NCI-H446 (cell line): ENCODE results near the gene KDM8.
A peak's percentile ranks its signal among the peaks of the same experiment; 100 is the strongest.

Source experiments
- DNase-seq, 2 experiments: peaks; one replicate each; lab custom pipeline; 2025; lab: John Stamatoyannopoulos, UW

Gene KDM8

GRCh38 chr16:27230562-27231001 lies 27.3 kb downstream of the KDM8 start:
- no peak for DNase-seq

GRCh38 chr16:27231692-27232060 lies 28.4 kb downstream of the KDM8 start:
- DNase-seq = no peak

- DNase-seq = no peak
These were observed 29.0 kb downstream of the KDM8 start for GRCh38 chr16:27232061-27232900.

DNA sequence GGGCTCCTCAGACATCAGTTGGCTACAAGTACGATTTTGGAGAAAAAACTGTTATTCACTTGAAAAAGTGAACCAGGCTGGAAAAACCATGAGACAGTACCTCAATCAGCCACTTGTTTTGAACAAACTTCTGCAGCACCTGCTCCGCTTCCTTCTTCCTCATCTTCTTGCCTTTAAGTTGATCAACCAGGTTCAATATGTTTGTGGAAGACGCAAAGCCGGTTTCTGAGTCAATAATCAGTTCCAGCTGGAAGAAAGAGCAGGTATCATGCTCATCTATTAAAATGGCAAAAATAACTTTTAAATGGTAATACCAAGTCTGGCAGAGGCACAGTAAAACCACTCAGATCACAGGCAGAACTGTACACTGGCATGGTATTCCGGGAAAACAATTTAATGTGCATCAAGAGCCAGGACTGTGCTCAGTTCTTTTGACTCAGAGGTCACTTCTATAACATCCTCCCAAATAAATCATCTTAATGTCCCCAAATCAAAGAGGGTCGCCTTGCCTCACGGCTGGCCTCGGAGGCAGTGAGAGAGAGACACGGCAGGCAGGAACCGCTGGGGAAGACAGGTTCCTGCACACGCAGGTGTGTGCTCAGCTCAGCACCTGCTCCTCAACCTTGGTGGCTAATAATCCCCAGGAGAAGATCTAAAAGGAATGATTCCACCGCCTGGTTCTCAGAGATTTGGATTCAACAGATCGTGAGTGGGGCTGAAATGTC lies 29.7 kb downstream of the KDM8 start:
- DNase-seq = no peak

GRCh38 chr16:27233731-27234130 lies 30.4 kb downstream of the KDM8 start:
- no peak for DNase-seq

- no peak for DNase-seq
These were observed 30.8 kb downstream of the KDM8 start for GRCh38 chr16:27234171-27234570.

DNA sequence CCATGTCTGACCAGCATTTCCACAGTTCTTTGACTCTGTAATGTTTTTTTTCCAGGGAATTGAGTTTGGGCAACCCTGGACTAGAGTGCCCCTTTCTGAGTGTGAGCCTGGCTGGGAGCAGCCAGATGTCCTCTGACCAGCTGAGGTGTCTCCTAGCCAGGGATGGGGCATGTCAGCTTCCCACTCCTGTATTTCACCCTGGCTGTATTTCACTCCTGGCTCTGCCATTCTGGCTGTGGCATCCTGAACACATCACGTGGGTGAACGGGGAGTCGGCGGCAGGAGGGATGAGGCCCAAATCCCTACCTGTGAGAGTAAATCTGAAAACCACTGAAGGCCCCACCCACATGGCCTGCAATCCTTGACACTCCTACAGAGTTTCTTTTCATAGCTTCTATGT lies 31.3 kb downstream of the KDM8 start:
- DNase-seq = no peak

GRCh38 chr16:27235055-27235937 lies 32.0 kb downstream of the KDM8 start:
- DNase-seq = peak; percentile 83 to 92

DNA sequence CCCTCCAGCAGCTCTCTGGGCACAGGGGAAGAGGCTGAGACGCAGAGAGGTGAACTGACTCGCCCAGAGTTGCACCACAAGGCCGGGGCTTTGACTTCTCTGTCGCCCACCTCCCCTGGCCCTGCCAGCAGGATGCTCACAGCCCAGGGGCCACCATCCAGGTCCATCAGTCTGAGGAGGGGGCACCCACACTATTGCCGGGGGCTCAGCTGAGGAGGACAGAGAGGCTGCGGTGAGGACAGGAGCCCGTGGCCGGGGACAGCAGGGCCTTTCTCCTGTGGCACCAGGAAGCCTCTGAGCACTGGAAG lies 32.6 kb downstream of the KDM8 start:
- DNase-seq = no peak

DNA sequence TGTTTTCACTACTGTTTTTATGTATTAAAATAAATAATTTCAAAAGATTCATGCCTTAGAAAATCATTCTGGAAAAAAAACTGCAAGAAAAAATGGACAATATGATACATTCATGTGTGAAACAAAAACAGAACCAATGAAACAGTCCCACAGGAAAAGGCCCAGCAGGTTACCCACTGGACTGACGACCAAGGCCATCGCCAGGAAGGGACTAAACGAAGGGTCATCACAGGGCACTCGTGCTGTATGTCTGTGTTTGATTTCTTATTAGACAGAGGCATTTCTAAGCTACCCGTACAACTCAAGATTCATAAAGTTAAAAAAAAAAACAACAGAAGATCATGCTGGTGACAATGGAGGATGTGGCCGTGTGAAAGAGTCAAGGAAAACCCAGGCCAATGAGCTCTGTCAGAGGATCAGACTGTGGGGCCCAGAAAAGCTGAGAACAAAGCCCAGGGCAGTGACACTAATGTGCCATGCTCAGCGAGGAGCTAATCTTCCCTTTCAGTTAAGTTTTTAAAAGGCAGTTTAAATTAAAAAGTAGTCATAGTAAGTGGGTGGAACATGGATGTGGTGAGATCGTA lies 33.4 kb downstream of the KDM8 start:
- no peak for DNase-seq

- no peak for DNase-seq
These were observed 34.1 kb downstream of the KDM8 start for GRCh38 chr16:27237219-27238015.

GRCh38 chr16:27238016-27238587 lies 34.8 kb downstream of the KDM8 start:
- no peak for DNase-seq

DNA sequence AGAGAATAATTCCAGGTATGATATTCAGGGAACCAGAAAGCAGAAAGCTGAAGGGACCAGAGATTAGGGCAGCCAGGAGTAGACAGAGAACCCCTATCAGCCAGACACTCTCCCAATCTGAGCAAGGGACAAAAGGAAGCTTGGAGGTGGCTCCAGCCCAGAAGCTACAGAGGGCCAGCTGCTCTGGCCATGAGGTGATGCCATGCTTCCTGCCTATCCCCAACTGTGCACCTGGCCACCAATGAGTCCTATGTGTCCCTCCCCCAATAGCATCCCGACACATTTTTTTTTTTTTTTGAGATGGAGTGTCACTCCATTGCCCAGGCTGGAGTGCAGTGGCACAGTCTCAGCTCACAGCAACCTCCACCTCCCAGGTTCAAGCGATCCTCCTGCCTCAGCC lies 35.3 kb downstream of the KDM8 start:
- DNase-seq = no peak

DNA sequence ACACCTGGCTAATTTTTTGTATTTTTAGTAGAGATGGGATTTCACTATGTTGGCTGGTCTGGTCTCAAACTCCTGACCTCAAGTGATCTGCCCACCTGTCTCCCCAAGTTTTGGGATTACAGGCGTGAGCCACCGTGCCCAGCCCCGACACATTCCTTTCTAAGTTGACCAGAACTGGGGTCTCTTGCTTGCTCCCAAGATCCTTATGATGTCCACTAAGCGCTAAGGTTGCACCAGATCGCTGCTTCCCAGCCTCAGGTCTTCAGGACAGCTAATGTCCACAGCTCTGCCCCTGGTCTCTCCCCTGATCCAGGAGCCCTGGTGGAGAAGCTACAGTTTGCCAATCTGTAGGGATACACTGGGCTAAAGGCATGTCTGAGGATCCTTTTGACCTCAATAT lies 35.7 kb downstream of the KDM8 start:
- no peak for DNase-seq

GRCh38 chr16:27239906-27240655 lies 36.8 kb downstream of the KDM8 start:
- DNase-seq = no peak

DNA sequence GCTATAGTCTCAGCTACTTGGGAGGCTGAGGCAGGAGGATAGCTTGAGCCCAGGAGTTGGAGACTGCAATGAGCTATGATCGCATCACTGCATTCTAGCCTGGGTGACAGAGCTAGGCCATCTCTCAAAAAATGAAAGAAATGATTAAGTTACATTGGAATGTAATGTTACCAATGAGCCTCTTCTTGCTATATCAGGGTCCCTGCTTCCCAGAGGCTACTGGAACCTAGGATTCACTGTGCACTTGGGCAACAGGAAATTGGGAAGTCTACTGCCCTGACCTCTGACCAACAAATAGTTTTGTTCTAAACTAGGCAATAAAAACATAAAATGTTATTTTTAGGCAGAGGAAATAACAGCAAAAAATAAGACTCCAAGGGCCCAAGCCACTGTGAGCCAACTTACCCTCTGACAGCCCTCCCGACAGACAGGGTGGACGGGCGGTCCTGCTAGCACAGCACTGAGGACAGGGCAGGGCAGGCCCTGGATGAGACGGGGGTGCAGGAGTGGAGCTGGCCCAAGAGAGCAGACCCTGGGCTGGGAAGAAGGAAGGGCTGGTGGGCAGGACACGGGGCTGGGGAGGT lies 37.7 kb downstream of the KDM8 start:
- DNase-seq = no peak

GRCh38 chr16:27241658-27242057 lies 38.3 kb downstream of the KDM8 start:
- no peak for DNase-seq

DNA sequence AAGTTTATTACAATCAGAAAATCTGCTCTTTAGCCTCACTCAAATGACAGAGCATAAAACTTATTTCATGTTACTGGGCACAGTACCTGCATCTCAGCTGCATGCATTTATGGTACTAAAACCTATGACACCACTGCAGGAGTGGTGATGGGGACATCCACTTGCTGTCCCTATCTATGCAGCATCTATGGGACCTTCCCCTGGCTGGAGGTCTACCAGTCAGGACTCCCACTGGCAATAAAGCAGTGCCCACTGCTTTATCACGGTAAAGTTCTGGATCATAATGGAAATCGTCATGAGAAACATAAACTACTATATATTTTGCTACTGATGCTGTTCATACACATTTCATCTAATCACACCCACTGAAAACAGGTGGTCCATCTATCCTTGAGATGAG lies 39.1 kb downstream of the KDM8 start:
- DNase-seq = no peak

GRCh38 chr16:27242868-27243590 lies 39.7 kb downstream of the KDM8 start:
- DNase-seq = no peak
